GM18867 (cell line): ENCODE measurements around the gene CD79B.
"Not testable (repeated sequence)": the region's sequence is repeated elsewhere in the genome, so short reads cannot be mapped to it uniquely, and the experiment has no call there.

Experiments
- ATAC-seq: cut with Tn5 transposase; IDR thresholded peaks from one replicate; pipeline ENCODE4 v1.9.1; 2021; ENCODE audit warnings: mild to moderate bottlenecking, moderate library complexity; ENCODE audit not compliant: unreplicated experiment

Gene CD79B

GRCh38 chr17:63934183-63935112 lies 2.3 kb upstream of the CD79B start:
- ATAC-seq, result no peak

- no peak for ATAC-seq
Measured at GRCh38 chr17:63933598-63933997, 1.5 kb upstream of the CD79B start.

- ATAC-seq, result peak; percentile 3
Measured at GRCh38 chr17:63932721-63933120, 590 bp upstream of the CD79B start.

GRCh38 chr17:63930951-63931575 lies 1.1 kb downstream of the CD79B start:
- ATAC-seq, result peak; percentile 52

- no peak for ATAC-seq
Measured at GRCh38 chr17:63929860-63930766, 2.0 kb downstream of the CD79B start.

GRCh38 chr17:63928966-63929695 lies 3.0 kb downstream of the CD79B start:
- no peak for ATAC-seq

GRCh38 chr17:63928172-63928666 lies 3.9 kb downstream of the CD79B start:
- ATAC-seq, result no peak

- no peak for ATAC-seq
Measured at GRCh38 chr17:63927464-63928171, 4.5 kb downstream of the CD79B start.

- no peak for ATAC-seq
Measured at GRCh38 chr17:63926164-63926563, 6.0 kb downstream of the CD79B start.

GRCh38 chr17:63925615-63926014 lies 6.5 kb downstream of the CD79B start:
- no peak for ATAC-seq

GRCh38 chr17:63922402-63922801 lies 9.7 kb downstream of the CD79B start:
- ATAC-seq, result not testable (repeated sequence)

GRCh38 chr17:63920779-63921178 lies 11.4 kb downstream of the CD79B start:
- not testable (repeated sequence) for ATAC-seq

GRCh38 chr17:63920050-63920449 lies 12.1 kb downstream of the CD79B start:
- ATAC-seq, result not testable (repeated sequence)

- ATAC-seq, result peak; percentile 56
Measured at GRCh38 chr17:63919311-63919723, 12.8 kb downstream of the CD79B start.

- not testable (repeated sequence) for ATAC-seq
Measured at GRCh38 chr17:63918789-63919305, 13.3 kb downstream of the CD79B start, which contains the start of gene GH1. TSS of gene GH1 (minus strand) at chr17:63918839. CDS start at chr17:63918776, 63 bp downstream.

GRCh38 chr17:63918305-63918704 lies 13.8 kb downstream of the CD79B start:
- no peak for ATAC-seq

GRCh38 chr17:63917646-63918045 lies 14.5 kb downstream of the CD79B start:
- no peak for ATAC-seq

GRCh38 chr17:63917206-63917605 lies 14.9 kb downstream of the CD79B start:
- not testable (repeated sequence) for ATAC-seq

- ATAC-seq, result no peak
Measured at GRCh38 chr17:63916566-63917185, 15.5 kb downstream of the CD79B start.
